TTC549 (cell line): ENCODE data around the gene ARMH4.

Experiments
- FAIRE-seq: peaks from 2 replicates; lab custom pipeline; 2012; peaks lifted over from hg19 to GRCh38; lab: Jason Lieb, UNC

The ARMH4 gene

DNA sequence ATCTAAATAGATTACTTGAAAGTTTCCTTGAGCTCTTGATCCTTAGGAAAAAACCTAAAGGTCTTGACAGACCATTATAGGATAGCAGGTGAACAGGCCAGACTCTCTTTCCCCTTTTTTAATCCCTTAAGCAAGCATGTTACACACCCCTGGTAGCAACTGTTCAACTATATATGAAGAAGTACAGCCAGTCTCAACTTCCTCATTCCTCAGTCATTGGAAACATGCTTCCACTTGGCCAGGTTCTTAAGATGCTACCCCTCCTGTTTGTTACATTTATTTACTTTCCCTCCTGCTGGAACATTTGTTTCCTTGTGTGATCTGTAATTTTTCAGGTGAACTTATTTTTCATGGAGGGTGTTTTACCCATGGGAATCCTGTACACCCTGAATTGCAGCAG lies 124.1 kb downstream of the ARMH4 start:
- no peak for FAIRE-seq

DNA sequence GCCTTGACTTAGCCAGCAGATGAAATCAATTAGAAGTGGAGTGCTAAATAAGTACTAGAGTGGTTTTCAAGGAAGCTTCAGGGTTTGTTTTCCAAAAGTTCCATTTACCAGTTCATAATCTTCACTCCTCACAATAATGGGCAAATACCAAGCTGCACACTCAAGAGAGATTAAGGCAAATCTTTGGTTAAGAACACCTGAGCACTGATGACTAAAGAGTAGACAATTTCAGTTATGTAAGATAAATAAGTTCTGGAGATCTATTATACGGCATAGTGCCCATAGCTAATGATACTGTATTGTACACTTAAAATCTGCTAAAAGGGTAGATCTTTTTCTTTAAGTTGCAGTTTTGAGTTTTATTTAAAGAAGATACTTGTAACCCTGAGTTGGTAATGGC lies 125.0 kb downstream of the ARMH4 start:
- no peak for FAIRE-seq

DNA sequence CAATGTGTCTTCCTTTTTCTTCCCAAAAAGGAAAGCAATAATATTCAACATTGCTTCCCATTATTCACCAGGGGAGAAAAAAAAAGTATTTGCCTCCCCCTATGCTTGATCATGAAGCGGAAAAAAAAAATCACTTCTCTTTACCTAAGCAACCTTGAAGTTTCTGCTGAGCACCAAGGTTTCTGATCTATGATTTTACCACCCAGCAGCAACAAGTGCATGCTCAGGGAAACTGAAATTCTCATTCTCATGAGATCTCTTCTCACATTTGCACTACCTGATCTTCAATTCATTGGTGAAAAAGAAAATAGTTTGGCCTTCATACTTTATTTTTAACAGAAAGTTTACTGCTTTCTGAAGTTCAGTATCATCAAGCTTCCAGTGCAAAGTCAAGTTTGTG lies 125.8 kb downstream of the ARMH4 start:
- FAIRE-seq: no peak

- no peak for FAIRE-seq
Measured at GRCh38 chr14:58014778-58015177, 137.2 kb downstream of the ARMH4 start.

- no peak for FAIRE-seq
Measured at GRCh38 chr14:58002618-58003017, 149.4 kb downstream of the ARMH4 start.

- no peak for FAIRE-seq
Measured at GRCh38 chr14:57999979-58000378, 152.0 kb downstream of the ARMH4 start.

- no peak for FAIRE-seq
Measured at GRCh38 chr14:57999471-57999870, 152.5 kb downstream of the ARMH4 start.

DNA sequence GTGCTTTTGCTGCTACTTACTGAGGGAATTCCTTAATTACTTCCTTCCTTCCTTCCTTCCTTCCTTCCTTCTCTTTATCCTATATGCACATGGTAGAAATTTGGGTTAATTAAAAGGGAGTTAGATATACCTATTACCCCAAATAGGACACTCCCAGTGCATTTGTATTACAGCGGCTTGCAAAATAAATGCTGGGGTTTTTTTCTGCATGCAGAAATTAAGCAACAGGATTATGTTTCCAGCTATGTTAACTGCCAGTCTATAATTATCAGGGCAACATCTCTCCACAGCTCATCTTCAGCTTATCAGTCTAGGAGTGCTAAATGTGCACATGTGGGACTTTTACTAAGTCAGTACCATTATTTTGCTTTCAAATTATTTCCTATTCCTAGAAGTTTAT lies 153.2 kb downstream of the ARMH4 start:
- FAIRE-seq: no peak

DNA sequence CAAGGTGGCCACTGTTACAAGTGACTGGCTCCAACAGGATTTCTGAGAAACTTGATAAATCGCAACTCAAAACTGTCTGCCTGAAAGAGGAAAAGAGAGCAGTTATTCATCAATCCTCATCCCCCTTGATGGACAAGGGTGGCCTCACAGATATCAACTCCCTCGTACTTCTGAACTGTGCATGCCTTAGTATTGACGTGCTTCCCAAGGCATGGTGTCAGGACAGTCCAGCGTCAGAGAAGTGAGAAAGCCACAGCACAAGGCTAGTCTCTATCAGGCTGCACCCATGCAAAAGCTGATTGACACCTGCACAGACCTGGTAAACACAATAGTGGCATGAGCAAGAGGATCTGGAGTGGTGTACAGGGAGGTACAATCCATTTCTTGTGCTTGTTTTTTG lies 160.7 kb downstream of the ARMH4 start:
- FAIRE-seq: no peak

GRCh38 chr14:57988445-57988844 lies 163.6 kb downstream of the ARMH4 start:
- FAIRE-seq: no peak

DNA sequence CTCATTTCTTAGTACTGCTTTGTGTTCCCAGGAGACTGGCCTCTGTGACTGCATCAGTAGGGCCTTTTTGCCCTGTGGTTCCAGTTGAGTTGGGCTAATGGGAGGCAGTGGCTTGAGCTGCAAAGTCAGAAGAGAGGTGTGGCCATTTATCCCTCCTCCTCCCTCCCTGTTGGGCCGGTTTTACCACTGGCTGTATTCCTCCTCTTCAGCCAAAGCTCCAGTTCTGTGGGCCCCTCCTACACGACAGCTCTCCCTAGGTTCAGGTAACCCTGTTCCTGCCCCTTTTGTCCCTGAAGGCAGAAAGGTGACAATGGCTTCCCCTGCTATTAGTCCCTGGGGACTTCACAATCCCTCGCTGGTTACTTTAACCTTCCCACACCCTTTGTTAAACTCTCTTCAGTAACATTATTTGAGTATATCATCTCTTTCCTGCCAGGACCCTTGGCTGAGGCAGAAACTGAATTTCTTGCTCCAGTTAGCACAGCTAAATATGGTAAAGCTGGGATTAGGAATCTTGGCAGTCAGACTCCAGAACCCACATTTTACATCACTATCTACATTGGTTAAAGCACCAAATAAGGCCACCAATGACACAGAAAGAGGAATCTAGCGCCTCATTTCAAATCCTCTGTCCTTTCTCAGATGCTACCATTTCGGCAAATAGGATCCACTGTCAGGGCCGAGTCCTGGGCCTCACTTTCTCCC lies 164.3 kb downstream of the ARMH4 start:
- no peak for FAIRE-seq

GRCh38 chr14:57987051-57987450 lies 165.0 kb downstream of the ARMH4 start:
- FAIRE-seq: no peak

- no peak for FAIRE-seq
Measured at GRCh38 chr14:57982804-57983634, 169.0 kb downstream of the ARMH4 start.

GRCh38 chr14:57981817-57982560 lies 170.0 kb downstream of the ARMH4 start:
- FAIRE-seq: no peak

GRCh38 chr14:57979376-57980048 lies 172.5 kb downstream of the ARMH4 start:
- FAIRE-seq: no peak

DNA sequence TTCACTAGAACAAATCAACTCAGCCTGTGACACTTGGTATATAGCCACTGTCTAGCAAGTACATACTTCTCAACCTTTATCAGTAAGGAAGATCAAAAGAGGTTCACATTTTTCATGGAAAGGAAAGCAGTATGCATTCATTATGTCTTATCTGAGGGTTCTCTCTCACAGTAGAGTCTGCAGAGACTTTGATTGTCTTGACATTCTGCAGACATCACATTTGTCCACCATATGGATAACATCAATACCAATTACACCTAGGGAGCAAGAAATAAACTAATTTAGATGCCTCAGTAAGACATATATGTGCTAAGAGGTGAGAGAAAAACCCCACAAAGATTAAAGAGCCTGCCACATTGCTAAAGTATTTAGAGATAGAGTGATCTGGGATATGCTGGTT lies 175.3 kb downstream of the ARMH4 start:
- no peak for FAIRE-seq

- no peak for FAIRE-seq
Measured at GRCh38 chr14:57974896-57975295, 177.1 kb downstream of the ARMH4 start.

DNA sequence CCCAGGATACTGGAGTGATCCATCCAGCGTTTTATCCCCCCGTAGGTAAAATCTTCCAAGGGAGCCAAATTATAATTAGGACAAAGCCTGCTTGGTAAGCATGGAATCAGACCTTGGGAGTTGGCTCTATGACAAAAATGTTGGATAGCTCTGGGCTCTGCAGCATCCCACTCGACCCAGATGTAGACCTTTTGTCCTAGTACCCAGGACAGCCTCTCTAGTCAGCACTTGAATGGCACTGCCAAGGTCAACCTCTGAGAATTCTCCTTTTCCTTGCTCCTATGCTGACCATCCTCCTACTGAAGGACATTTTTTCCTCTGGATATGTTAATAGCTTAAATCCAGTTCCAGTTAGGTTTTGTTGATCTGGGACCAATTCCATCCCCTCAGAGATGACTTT lies 181.4 kb downstream of the ARMH4 start:
- FAIRE-seq: no peak

- no peak for FAIRE-seq
Measured at GRCh38 chr14:57970175-57970574, 181.8 kb downstream of the ARMH4 start.

- FAIRE-seq: no peak
Measured at GRCh38 chr14:57963071-57963470, 188.9 kb downstream of the ARMH4 start.

DNA sequence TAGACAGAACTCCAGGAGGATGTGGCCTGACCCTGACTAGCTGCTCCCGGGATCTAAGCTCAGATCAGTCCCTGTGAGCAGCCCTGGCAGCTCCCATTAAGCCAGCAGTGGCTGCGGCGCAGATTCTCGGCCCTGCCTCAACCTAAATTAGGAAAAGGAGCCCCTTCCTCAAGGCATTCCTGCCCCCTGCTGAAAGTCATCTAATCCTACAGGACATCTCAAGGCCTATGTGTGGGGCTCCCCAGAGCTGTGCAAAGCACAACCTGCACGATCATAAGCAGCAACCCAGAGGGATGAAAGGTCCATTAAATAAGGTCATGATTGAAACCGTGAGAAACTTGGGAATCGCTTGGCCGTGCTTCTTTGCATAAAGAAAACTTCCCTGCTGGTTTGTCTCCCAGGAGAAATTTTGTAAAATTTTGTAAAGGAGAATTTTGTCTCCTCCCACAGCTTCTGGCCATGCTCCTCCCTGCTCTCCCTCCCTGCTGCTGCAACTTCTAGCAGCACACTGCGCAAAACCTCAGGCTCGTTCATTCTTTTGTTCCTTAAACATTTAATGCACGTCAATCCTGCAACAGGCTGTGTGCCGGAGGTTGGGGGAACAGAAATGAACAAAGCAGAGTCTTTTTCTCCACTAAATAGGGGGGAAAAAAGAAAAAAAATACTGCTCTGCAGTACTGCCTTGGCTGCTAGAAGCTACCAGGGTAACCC lies 189.5 kb downstream of the ARMH4 start:
- FAIRE-seq: no peak

DNA sequence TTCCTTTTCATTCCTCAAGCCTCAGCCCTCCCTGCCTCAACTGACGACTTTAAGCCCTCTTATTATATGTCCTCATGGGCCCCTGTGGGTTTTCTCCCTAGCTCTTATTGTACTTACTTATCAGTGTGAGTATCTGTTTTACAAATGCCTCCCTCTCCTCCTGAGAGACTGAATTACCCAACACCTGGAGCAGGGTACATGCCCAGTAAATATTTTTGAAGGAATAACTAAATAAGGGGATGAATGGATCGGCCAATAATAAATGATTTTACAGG lies 190.3 kb downstream of the ARMH4 start:
- FAIRE-seq: no peak
